GM18526 (cell line): ENCODE results near the gene CAPN2.

Experiments
- POLR2A ChIP-seq: IDR thresholded peaks from 3 replicates; pipeline ENCODE4 v1.6.1; 2011; ENCODE audit not compliant: insufficient read length; ENCODE audit errors: extremely low read depth

The CAPN2 gene

GRCh38 chr1:223741861-223742260 is 29.5 kb downstream of the CAPN2 start:
- no peak for TF ChIP-seq POLR2A

DNA sequence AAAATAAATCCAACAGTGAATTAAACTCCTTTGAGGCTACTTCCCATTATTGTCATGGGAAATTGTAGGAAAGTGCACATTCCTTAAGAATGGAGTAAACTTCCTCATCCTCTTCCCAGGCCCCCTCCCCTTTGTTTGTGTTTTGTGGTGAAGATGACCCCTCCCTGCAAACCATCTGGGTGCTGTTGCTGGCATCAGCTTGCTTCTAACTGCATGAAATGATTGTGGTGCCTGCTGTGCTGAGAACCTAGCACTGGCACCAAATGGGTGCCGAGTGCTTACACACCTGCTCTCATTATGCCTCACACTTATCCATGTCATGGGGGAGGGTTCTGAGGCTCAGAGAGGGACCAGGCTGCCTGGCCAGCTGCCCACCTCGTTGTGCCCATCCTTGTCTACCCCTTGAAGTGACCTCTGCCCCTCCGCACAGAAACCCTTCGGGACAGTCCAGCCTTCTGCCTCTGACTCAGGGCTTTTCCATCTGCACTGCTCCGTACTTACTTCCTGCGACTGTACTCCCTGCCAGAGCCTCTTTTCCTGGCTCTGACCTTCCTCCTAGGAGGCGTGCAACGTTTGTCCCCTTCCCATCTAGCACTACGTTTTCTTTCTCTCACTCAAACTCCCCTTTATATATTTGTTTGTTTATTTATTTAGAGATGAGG is 30.6 kb downstream of the CAPN2 start:
- no peak for TF ChIP-seq POLR2A

GRCh38 chr1:223745731-223746130 is 33.4 kb downstream of the CAPN2 start:
- TF ChIP-seq POLR2A, result no peak

- TF ChIP-seq POLR2A, result no peak
These were observed 35.5 kb downstream of the CAPN2 start for GRCh38 chr1:223747838-223748335.

GRCh38 chr1:223748405-223748772 is 36.0 kb downstream of the CAPN2 start:
- TF ChIP-seq POLR2A, result no peak

- TF ChIP-seq POLR2A, result no peak
These were observed 36.7 kb downstream of the CAPN2 start for GRCh38 chr1:223748773-223749733.

DNA sequence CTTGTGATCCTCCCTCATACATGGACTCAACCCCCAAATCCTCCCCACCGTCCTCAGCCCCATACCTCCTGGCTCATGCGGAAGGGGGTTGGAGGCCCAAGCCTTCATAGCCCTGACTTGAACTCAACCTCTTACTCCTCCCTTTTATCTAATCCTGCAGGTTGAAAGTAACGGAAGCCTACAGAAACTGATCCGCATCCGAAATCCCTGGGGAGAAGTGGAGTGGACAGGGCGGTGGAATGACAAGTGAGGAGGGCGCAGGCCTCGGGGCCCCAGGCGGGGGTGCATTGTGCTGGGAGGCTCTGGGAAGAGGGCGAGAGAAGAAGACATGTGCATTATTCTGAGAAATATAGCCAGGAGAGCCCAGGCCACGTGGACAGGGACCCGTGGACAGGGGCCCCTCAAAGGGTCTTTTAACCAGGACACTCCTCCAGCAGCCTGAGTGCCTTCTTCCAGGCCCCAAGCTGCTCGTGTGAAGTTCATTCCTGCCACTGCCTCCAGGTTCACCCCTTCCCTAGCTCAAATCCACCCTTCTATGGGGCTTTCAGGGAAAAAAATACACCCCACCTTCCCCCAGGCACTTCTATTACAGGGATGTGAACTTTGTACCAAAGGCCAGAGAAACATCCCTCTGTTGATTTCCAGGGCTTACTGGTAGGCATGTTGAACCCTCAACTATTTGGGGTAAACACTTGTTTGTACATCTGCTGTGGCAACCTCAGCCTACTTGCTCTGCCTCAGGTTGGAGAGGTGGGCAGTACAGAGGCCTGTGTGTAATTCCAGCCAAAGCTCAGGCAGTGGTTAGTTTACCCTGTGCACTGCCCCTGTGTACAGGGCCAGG is 38.6 kb downstream of the CAPN2 start:
- TF ChIP-seq POLR2A, result no peak

DNA sequence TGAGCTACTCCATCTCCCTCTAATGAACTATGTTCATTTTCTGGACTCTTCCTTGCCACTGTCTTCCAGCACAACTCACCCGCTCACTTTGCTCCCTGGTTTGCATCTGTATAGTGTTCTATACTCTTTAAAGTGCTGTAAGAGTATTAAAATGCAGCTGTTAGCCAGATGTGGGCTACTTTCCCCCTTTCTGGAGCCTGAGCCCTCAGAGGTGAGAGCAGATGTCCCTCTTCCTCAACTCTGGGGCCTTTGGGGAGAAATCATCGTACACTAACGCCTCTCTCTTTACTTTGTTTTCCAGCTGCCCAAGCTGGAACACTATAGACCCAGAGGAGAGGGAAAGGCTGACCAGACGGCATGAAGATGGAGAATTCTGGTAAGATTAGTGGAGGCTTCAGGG is 39.4 kb downstream of the CAPN2 start:
- no peak for TF ChIP-seq POLR2A

DNA sequence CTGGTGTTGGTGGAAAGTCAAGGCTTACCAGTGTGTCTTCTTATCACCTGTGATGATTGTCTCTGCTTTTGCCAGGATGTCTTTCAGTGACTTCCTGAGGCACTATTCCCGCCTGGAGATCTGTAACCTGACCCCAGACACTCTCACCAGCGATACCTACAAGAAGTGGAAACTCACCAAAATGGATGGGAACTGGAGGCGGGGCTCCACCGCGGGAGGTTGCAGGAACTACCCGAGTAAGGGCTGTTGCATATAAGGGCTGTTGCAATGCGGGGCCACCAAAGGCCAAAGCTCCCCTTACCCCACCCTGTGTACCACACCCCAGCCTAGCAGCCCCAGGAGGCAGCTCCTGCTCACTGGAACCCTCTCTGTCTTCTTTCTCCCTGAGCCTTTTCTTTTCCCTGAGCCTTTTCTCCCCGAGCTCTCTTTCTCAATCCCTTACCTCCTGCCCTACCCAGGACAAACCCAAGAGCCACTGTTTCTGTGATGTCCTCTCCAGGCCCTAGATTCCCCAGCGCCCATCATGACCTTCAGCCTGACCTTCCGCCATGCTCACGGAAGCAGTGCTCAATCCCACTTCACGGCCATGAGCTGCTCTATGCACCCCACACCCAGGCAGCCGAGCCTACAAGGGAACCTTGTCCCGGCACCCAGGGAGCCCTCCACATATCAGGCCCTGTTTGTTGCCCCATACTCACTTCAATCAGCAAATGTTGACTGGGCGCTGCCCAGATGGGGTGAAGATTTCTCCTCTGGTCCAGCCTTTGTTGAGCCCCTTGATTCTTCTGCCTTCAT is 40.6 kb downstream of the CAPN2 start:
- TF ChIP-seq POLR2A, result no peak

GRCh38 chr1:223754681-223755431 is 42.5 kb downstream of the CAPN2 start:
- TF ChIP-seq POLR2A, result no peak

DNA sequence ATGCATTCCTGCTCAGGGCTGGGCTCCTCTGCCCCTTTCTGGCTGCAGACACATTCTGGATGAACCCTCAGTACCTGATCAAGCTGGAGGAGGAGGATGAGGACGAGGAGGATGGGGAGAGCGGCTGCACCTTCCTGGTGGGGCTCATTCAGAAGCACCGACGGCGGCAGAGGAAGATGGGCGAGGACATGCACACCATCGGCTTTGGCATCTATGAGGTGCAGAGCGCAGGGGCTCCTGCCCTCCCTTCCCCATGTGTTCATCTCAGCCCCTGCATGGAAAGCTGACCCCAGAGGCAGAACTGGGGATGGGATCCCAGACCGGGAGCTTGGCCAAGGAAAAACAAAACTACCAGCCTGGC is 43.1 kb downstream of the CAPN2 start:
- no peak for TF ChIP-seq POLR2A

- TF ChIP-seq POLR2A, result no peak
These were observed 43.8 kb downstream of the CAPN2 start for GRCh38 chr1:223755992-223756775.
